ENCODE measurements around the gene SLC37A2. TPM values are rescaled to one million over a fixed set of nuclear protein-coding genes. Genes with fewer than 3 reads are reported as not detected.

SLC37A2 gene
- total and polyA plus RNA-seq, 2 of the 4 experiments (the other 2 are of a cell fraction): 0.72 to 1.1 TPM

DNA sequence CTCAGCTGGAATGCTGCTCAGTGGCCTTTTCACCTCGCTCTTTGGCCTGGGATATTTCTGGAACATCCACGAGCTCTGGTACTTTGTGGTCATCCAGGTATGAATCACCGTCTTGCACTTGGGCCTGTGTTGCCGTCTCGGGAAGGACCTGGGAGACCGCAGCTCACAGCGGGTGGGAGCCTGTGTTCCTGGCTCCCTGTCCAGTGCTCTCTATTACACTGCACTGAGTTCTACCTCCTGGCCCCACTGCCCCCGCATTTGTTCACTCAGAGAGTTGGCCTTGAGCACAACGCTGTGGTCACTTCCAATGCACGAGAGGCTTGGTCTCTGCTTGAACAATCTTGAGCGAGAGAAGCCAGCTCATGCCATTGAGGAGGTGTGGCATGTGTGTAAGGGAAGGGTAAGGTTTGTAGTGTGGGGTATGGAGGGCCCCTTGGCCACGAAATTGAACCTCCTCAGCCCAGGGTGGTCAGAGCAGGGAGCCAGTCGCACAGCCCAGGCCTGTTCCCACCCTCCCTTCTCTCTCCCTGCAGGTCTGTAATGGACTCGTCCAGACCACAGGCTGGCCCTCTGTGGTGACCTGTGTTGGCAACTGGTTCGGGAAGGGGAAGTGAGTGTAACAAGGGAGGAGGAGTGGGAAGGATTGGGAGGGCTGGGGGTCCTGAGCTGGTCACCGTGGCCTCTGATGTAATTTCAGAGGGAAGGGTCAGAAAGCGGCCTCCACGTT is 16.2 kb downstream of the SLC37A2 start:
- intact Hi-C loops (cut with micrococcal nuclease) (no loop called here), dilution Hi-C loops (cut with HindIII; ENCODE audit: low sequenced_read_pairs, unreplicated experiment) (no loop called here), in situ Hi-C loops (cut with MboI; ENCODE audit: low sequenced_read_pairs) (no loop called here)
- H4K20me1 ChIP-seq (ENCODE audit: insufficient read depth, low read length): no peaks in the 10 kb centered on the region
- TF ChIP-seq NFE2L2 (IDR thresholded peaks at IDR 0.05; ENCODE audit: low read depth, low read length) (no peak), RFX5 (IDR thresholded peaks at IDR 0.05; ENCODE audit: low read depth, low read length) (no peak), CHD1 (IDR thresholded peaks at IDR 0.05; ENCODE audit: low read depth, low read length) (no peak)
- TF ChIP-seq, protein P1, sequence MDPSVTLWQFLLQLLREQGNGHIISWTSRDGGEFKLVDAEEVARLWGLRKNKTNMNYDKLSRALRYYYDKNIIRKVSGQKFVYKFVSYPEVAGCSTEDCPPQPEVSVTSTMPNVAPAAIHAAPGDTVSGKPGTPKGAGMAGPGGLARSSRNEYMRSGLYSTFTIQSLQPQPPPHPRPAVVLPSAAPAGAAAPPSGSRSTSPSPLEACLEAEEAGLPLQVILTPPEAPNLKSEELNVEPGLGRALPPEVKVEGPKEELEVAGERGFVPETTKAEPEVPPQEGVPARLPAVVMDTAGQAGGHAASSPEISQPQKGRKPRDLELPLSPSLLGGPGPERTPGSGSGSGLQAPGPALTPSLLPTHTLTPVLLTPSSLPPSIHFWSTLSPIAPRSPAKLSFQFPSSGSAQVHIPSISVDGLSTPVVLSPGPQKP (IDR thresholded peaks at IDR 0.05; ENCODE audit: borderline replicate concordance, low read depth, low read length): no peak
- TF ChIP-seq, protein P2, sequence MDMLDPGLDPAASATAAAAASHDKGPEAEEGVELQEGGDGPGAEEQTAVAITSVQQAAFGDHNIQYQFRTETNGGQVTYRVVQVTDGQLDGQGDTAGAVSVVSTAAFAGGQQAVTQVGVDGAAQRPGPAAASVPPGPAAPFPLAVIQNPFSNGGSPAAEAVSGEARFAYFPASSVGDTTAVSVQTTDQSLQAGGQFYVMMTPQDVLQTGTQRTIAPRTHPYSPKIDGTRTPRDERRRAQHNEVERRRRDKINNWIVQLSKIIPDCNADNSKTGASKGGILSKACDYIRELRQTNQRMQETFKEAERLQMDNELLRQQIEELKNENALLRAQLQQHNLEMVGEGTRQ (IDR thresholded peaks at IDR 0.05; ENCODE audit: low read depth, low read length): no peak
- no peak overlapping the region for H4K5ac ChIP-seq (ENCODE audit: low read depth, low read length)
- H3K9me1 ChIP-seq (ENCODE audit: insufficient read depth, low read length): peaks cover 19% of the 10 kb centered on the region
- 73% methylated on average over 6 of the region's 18 CpGs; no CpG with 5 or more reads in 1 of the 2 experiments for WGBS, 2 experiments (ENCODE audit: extremely low coverage in 2 of 2, insufficient read length in 1 of 2)
- no peak overlapping the region for H4K8ac ChIP-seq (ENCODE audit: low read depth in 2 of 2, low read length in 2 of 2)
- no peak overlapping the region for H3K23ac ChIP-seq (ENCODE audit: low read depth, low read length)
- CTCF ChIA-PET: no interaction called here
- no peaks in the 10 kb centered on the region for H3K9me3 ChIP-seq (ENCODE audit: control insufficient read depth, insufficient read depth, low read length)
- H3K4me1 ChIP-seq (ENCODE audit: control insufficient read depth, insufficient read depth, low read length): peaks cover 11% of the 10 kb centered on the region
- no peak overlapping the region for H4K91ac ChIP-seq (ENCODE audit: insufficient read depth, low read depth, low read length)
- H3K18ac ChIP-seq (ENCODE audit: low read depth, low read length): no peak overlapping the region
- POLR2A ChIA-PET (ENCODE audit: unreplicated experiment): no interaction called here
- no peak overlapping the region for H3K9ac ChIP-seq (ENCODE audit: low read depth, low read length)
- no peak overlapping the region for H2BK120ac ChIP-seq (ENCODE audit: low read depth, low read length)
- no peak for ATAC-seq (ENCODE audit: low read depth)
- H3K4ac ChIP-seq (ENCODE audit: low read depth, low read length): no peak overlapping the region
- H2AK9ac ChIP-seq (replicated peaks; ENCODE audit: low read depth, low read length, poor library complexity): no peak overlapping the region
- H2BK15ac ChIP-seq (ENCODE audit: low read depth, low read length): no peak overlapping the region
- no peak overlapping the region for H2BK20ac ChIP-seq (ENCODE audit: low read depth, low read length)
- H3K4me3 ChIP-seq (ENCODE audit: insufficient read depth, low read depth, low read length): no peak overlapping the region
- peak overlapping the region; percentile 8 for H2AFZ ChIP-seq (replicated peaks; ENCODE audit: low read length, poor library complexity)
- no peak overlapping the region for H3K27ac ChIP-seq (ENCODE audit: insufficient read depth, low read length)
- no peak overlapping the region for H3K56ac ChIP-seq (ENCODE audit: extremely low read depth, insufficient read depth, low read length)
- no peak for DNase-seq
- BruUV-seq (replicated peaks): no TSS peak
- H3K4me2 ChIP-seq (ENCODE audit: low read depth, low read length): no peak overlapping the region
- no peak overlapping the region for H2AK5ac ChIP-seq (ENCODE audit: low read depth, low read length)
- H3K14ac ChIP-seq (replicated peaks; ENCODE audit: low read depth, low read length): no peak overlapping the region; the same call in 1 of the 2 replicates
- H3K27me3 ChIP-seq (ENCODE audit: control insufficient read depth, insufficient read depth, low read length): no peaks in the 10 kb centered on the region
- no peaks in the 10 kb centered on the region for H3K36me3 ChIP-seq (ENCODE audit: control insufficient read depth, insufficient read depth, low read length)
- H2BK5ac ChIP-seq (ENCODE audit: low read depth, low read length, poor library complexity, severe bottlenecking): no peak overlapping the region
- H3K79me1 ChIP-seq (ENCODE audit: low read depth in 1 of 2, low read length in 2 of 2): no peaks in the 10 kb centered on the region

Data from IMR-90 (cell line).